ENCODE data around the gene NEU1.
"Not testable (repeated sequence)": the region's sequence is repeated elsewhere in the genome, so short reads cannot be mapped to it uniquely, and the experiment has no call there.

Gene NEU1

GRCh38 chr6:31847276-31847978 lies 15.2 kb downstream of the NEU1 start:
- in situ Hi-C loops (cut with HindIII; ENCODE audit: low sequenced_read_pairs): no loop called here

DNA sequence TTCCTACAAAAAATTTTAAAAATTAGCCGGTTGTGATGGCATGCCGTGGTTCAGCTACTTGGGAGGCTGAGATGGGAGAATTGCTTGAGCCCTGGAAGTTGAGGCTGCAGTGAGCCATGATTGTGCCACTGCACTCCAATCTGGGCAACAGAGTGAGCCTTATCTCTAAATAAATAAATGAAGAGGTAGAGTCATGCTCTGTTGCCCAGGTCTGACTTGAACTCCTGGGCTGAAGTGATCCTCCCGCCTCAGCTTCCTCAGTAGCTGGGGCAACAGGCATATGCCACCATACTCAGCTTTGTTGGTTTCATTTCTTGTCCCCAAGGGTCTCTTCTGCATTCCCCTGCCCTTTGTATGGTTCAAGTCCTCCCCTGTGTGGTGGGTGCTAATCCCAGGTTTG lies 18.1 kb downstream of the NEU1 start:
- in situ Hi-C loops (cut with HindIII; ENCODE audit: low sequenced_read_pairs): no loop called here

- in situ Hi-C loops (cut with HindIII; ENCODE audit: low sequenced_read_pairs): no loop called here
These were observed 20.6 kb downstream of the NEU1 start for GRCh38 chr6:31842053-31842452.

GRCh38 chr6:31839779-31840126 lies 22.9 kb downstream of the NEU1 start:
- in situ Hi-C loops (cut with HindIII; ENCODE audit: low sequenced_read_pairs): not testable (repeated sequence)

GRCh38 chr6:31838968-31839367 lies 23.7 kb downstream of the NEU1 start:
- in situ Hi-C loops (cut with HindIII; ENCODE audit: low sequenced_read_pairs): no loop called here

DNA sequence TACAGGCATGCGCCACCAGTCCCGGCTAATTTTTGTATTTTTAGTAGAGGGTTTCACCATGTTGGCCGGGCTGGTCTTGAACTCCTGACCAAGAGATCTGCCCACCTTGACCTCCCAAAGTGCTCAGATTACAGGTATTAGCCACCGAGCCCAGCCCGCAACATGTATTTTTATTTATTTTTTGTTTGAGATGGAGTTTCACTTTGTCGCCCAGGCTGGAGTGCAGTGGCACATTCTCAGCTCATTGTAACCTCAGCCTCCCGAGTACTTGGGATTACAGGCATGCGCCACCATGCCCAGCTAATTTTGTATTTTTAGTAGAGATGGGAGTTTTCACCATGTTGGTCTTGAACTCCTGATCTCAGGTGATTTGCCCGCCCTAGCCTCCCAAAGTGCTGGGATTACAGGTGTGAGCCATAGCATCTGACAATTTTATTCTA lies 24.5 kb downstream of the NEU1 start:
- in situ Hi-C loops (cut with HindIII; ENCODE audit: low sequenced_read_pairs): not testable (repeated sequence)

- in situ Hi-C loops (cut with HindIII; ENCODE audit: low sequenced_read_pairs): no loop called here
These were observed 25.1 kb downstream of the NEU1 start for GRCh38 chr6:31837369-31838113.

GRCh38 chr6:31836474-31837368 lies 25.9 kb downstream of the NEU1 start:
- in situ Hi-C loops (cut with HindIII; ENCODE audit: low sequenced_read_pairs): no loop called here

DNA sequence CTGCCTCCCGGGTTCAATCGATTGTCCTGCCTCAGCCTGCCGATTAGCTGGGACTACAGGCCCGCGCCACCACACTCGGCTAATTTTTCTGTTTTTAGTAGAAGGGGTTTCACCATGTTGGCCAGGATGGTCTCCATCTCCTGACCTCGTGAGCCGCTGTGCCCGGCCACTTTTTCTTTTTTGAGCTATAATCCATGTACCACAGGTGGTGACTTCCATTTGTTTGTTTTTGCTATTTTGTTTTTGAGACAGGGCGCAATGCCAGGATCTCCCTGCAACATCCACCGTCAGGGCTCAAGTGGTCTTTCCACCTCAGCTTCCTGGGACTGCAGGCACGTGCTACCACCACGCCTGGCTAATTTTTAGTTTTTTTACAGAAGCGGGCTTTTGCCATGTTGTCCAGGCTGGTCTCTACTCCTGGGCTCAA lies 26.6 kb downstream of the NEU1 start:
- in situ Hi-C loops (cut with HindIII; ENCODE audit: low sequenced_read_pairs): no loop called here

- in situ Hi-C loops (cut with HindIII; ENCODE audit: low sequenced_read_pairs): no loop called here
These were observed 28.0 kb downstream of the NEU1 start for GRCh38 chr6:31834367-31835250.

DNA sequence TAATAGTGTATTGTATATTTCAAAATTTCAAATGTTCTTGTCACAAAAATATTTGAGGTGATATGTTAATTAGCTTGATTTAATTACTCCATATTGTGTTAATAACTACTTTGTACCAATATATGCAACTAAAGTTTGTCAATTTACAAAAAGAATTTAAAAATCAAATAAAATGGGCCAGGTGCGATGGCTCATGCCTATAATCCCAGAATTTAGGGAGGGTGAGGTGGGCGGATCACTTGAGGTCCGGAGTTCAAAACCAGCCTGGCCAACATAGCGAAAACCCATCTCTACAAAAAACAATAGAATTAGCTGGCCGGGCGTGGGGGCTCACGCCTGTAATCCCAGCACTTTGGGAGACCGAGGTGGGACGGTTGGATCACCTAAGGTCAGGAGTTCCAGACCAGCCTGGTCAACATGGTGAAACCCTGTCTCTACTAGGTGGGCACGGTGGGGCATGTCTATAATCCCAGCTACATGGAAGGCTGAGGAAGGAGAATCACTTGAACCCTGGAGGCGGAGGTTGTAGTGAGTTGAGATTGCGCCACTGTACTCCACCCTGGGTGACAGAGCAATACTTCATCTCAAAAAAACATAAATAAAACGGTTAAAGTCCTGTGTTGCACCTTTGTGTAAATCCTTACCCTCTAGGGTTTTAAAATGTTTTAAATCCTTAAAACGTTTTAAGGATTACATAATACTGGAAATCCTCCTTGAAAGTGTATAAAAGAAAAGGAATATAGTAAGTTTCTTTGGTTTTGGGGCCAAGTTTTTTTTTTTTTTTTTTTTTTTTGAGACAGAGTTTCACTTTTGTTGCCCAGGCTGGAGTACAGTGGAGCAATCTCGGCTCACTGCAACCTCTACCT lies 31.0 kb downstream of the NEU1 start:
- in situ Hi-C loops (cut with HindIII; ENCODE audit: low sequenced_read_pairs): no loop called here

DNA sequence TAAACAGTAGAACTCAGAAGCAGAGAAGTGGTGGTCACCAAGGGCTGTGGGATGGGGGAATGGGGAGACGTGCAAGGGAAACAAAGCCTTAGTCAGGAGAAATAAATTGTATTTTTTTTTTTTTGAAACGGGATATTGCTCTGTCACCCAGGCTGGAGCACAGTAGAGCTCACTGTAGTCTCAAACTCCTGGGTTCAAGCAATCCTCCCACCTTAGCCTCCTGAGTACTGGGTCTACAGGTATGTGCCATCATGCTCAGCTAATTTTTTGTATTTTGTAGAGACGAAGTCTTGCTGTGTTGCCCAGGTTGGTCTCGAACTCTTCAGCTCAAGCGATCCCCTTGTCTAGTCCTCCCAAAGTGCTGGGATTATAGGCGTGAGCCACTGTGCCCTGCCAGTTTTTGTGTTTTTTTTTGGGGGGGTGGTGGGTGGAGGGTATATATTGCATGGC lies 31.7 kb downstream of the NEU1 start:
- in situ Hi-C loops (cut with HindIII; ENCODE audit: low sequenced_read_pairs): no loop called here

GRCh38 chr6:31829633-31830283 lies 32.9 kb downstream of the NEU1 start:
- in situ Hi-C loops (cut with HindIII; ENCODE audit: low sequenced_read_pairs): no loop called here

- in situ Hi-C loops (cut with HindIII; ENCODE audit: low sequenced_read_pairs): no loop called here
These were observed 35.1 kb downstream of the NEU1 start, which contains the start of gene HSPA1B for GRCh38 chr6:31827286-31828079. Gene HSPA1B (plus strand): TSS chr6:31827738. CDS start chr6:31827951, 213 bp downstream.

DNA sequence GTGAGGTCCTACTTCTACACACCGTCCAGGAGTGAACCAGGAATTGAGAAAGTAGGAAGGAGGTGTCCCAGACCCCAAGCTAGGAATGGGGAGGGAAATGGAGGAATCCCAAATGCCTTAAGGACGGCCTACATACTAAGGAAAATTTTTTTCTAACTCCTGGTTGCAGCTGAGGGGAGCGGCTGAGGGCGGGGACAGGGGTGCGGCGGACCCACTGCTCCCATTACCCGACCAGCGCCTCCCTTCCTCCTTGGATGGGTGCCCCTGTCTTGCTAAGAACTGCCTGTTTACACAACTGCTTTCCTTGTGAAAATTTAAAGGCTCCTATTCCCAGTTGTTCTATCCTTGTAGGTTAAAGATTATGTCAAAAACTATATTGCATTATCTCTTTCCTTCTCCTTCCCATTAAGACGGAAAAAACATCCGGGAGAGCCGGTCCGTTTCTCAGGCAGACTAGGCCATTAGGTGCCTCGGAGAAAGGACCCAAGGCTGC lies 35.8 kb downstream of the NEU1 start:
- in situ Hi-C loops (cut with HindIII; ENCODE audit: low sequenced_read_pairs): no loop called here

DNA sequence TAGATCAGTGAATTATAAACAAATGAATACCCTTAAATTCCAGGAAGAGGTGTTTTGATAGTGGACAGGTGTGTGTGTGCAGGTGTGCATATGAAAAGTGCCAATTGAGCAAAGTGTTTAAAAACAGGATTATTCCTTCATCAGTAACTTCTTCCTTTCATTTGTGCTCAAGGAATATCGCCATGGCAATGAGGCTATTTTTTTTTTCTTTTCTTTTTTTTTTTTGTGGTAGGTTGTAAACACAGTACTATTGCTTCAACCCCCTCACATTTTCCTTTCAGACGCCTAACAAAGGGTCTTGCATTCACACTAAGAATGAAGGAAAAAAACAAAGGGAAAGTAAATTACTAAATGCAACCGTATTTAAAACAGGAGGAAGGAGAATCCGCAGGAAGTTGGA lies 37.1 kb downstream of the NEU1 start:
- in situ Hi-C loops (cut with HindIII; ENCODE audit: low sequenced_read_pairs): no loop called here

DNA sequence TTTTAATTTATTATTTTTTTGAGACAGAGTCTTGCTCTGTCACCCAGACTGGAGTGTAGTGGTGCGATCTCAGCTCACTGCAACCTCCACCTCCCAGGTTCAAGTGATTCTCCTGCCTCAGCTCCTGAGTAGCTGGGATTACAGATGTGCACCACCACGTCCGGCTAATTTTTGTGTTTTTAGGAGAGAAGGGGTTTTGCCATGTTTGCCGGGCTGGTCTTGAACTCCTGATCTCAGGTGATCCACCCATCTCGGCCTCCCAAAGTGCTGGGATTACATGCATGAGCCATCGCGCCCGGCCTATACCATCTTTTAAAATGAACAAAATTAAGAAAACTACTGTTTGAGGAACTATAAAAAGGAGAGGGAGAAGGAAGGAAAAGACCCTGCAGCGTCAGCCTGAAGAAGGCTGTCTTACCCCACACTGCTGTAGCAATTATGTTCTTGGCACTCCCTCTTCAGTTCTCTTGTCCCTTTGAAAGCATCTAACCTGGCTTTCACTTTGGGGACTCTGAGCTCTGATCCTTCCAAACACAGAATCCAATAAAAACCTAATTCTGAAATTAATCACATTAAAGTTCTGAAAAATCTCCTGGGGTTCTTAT lies 38.9 kb downstream of the NEU1 start:
- in situ Hi-C loops (cut with HindIII; ENCODE audit: low sequenced_read_pairs): not testable (repeated sequence)

Data from DLD1 (cell line).